CD14-positive monocyte (primary cell): ENCODE measurements around the gene SCAMP5. TPM values are rescaled to one million over a fixed set of nuclear protein-coding genes. Genes with fewer than 3 reads are reported as not detected.

Source experiments
- DNase-seq, 3 donors: peaks; one replicate each; pipeline ENCODE4 v3.0.0-alpha.2; 2011 to 2022
- H2AFZ ChIP-seq: 2 replicates; pipeline ENCODE4 v1.6.0; 2012; ENCODE audit warnings: mild to moderate bottlenecking, low read depth, low read length, inconsistent platforms; ENCODE audit not compliant: insufficient read depth, poor library complexity, severe bottlenecking
- H3K27ac ChIP-seq, 2 donors: 1 replicate in 1 of 2; 2 replicates in 1 of 2; pipeline ENCODE4 v1.5.1; 2012 to 2013; ENCODE audit warnings: low read length in 2 of 2, control low read depth in 1 of 2, inconsistent platforms in 1 of 2, low read depth in 1 of 2, mild to moderate bottlenecking in 1 of 2
- H3K27me3 ChIP-seq, 2 donors: one replicate each; pipeline versions ENCODE4 v1.6.0 to v1.6.1; 2011 to 2013; ENCODE audit warnings: low read length in 2 of 2; ENCODE audit not compliant: control insufficient read depth in 2 of 2, insufficient read depth in 2 of 2
- H3K36me3 ChIP-seq, 2 donors: replicated peaks in 1 of 2; 1 replicate in 1 of 2; 2 replicates in 1 of 2; pipeline versions ENCODE4 v1.5.1 to v1.6.1; 2012 to 2013; ENCODE audit warnings: low read length in 2 of 2, control low read depth in 1 of 2, inconsistent platforms in 1 of 2, mild to moderate bottlenecking in 1 of 2; ENCODE audit not compliant: insufficient read depth in 2 of 2, control insufficient read depth in 1 of 2
- H3K4me1 ChIP-seq, 2 donors: 1 replicate in 1 of 2; 2 replicates in 1 of 2; pipeline versions ENCODE4 v1.5.1 to v1.6.1; 2012 to 2013; ENCODE audit warnings: low read length in 2 of 2, control low read depth in 1 of 2, inconsistent platforms in 1 of 2, mild to moderate bottlenecking in 1 of 2, moderate library complexity in 1 of 2; ENCODE audit not compliant: insufficient read depth in 2 of 2, control insufficient read depth in 1 of 2
- H3K4me2 ChIP-seq: replicated peaks from 2 replicates; pipeline ENCODE3; 2012; ENCODE audit warnings: low read length, moderate library complexity, mild to moderate bottlenecking; ENCODE audit not compliant: poor library complexity, severe bottlenecking; ENCODE audit errors: extremely low read depth
- H3K4me3 ChIP-seq, 3 experiments: fragments of 200-600 bp in 1 of 3; sonication (generic) in 1 of 3; replicated peaks in 1 of 3; 1 replicate in 2 of 3; 2 replicates in 1 of 3; pipeline ENCODE4 v1.5.1; 2011 to 2013; ENCODE audit warnings: low read length in 3 of 3, mild to moderate bottlenecking in 3 of 3, control low read depth in 2 of 3, low read depth in 2 of 3, inconsistent platforms in 1 of 3, moderate library complexity in 1 of 3
- H3K79me2 ChIP-seq: 2 replicates; pipeline ENCODE4 v1.6.0; 2012; ENCODE audit warnings: mild to moderate bottlenecking, control low read depth, inconsistent platforms, low read length, moderate library complexity; ENCODE audit not compliant: insufficient read depth
- H3K9ac ChIP-seq: 2 replicates; pipeline ENCODE4 v1.6.0; 2017; ENCODE audit warnings: low read length, mild to moderate bottlenecking; ENCODE audit not compliant: insufficient read depth, poor library complexity, severe bottlenecking
- H3K9me3 ChIP-seq, 2 donors: replicated peaks in 1 of 2; 1 replicate in 1 of 2; 2 replicates in 1 of 2; pipeline versions ENCODE4 v1.5.1 to v1.6.1; 2012 to 2013; ENCODE audit warnings: low read length in 2 of 2, control low read depth in 1 of 2; ENCODE audit not compliant: control insufficient read depth in 1 of 2, insufficient read depth in 1 of 2
- H4K20me1 ChIP-seq: 2 replicates; pipeline ENCODE4 v1.6.0; 2012; ENCODE audit warnings: mild to moderate bottlenecking, low read length, control low read depth, moderate library complexity; ENCODE audit not compliant: insufficient read depth
- H3K27ac Mint-ChIP-seq, 7 donors: one replicate each; pipeline ENCODE4 v1.8.0; 2020; ENCODE audit warnings: mild to moderate bottlenecking in 7 of 7, mixed read lengths in 7 of 7, moderate library complexity in 6 of 7, inconsistent platforms in 2 of 7
- H3K27me3 Mint-ChIP-seq, 3 donors: one replicate each; pipeline ENCODE4 v1.8.0; 2021 to 2022; ENCODE audit warnings: low read depth in 3 of 3, mild to moderate bottlenecking in 3 of 3, mixed read lengths in 3 of 3, moderate library complexity in 3 of 3, inconsistent platforms in 1 of 3
- H3K36me3 Mint-ChIP-seq, 2 donors: one replicate each; pipeline ENCODE4 v1.8.0; 2020; ENCODE audit warnings: mixed read lengths in 2 of 2, inconsistent platforms in 1 of 2, mild to moderate bottlenecking in 1 of 2
- H3K4me1 Mint-ChIP-seq: one replicate; pipeline ENCODE4 v1.8.0; 2020; ENCODE audit warnings: mild to moderate bottlenecking, mixed read lengths
- H3K4me3 Mint-ChIP-seq, 2 donors: one replicate each; pipeline ENCODE4 v1.8.0; 2020; ENCODE audit warnings: mild to moderate bottlenecking in 2 of 2, mixed read lengths in 2 of 2, moderate library complexity in 1 of 2
- H3K9me3 Mint-ChIP-seq, 7 donors: one replicate each; pipeline ENCODE4 v1.8.0; 2020 to 2022; ENCODE audit warnings: mixed read lengths in 7 of 7, mild to moderate bottlenecking in 6 of 7, moderate library complexity in 6 of 7, inconsistent platforms in 2 of 7
- WGBS: methylation state at CpG from one replicate; pipeline ENCODE4 v1.1.5; 2013; ENCODE audit warnings: missing lambda C conversion rate; ENCODE audit not compliant: insufficient coverage; 5-methylcytosine and 5-hydroxymethylcytosine counted together
- intact Hi-C, 2 donors: fragments of 100-400 bp; cut with micrococcal nuclease; formaldehyde crosslinking; loops; one replicate each; pipeline versions ENCODE4 v1.15.0 to v1.15.1; 2023
- polyA plus RNA-seq, 3 donors: library from polyadenylated mRNA; depleted of rRNA in 1 of 3; unstranded in 2 of 3; stranded (reverse) in 1 of 3; fragments of 300-500 nt in 2 of 3; fragments of >200 nt in 1 of 3; fragmentation: Illumina TruSeq in 2 of 3; gene quantifications; 1 replicate in 2 of 3; 2 replicates in 1 of 3; pipeline ENCODE4 v1.2.3, GENCODE V29; 2012 to 2021
- TF ChIP-seq, protein P1 (sequence below): fragments of 200-600 bp; IDR thresholded peaks from one replicate; pipeline ENCODE4 v1.8.0; 2022; ENCODE audit warnings: antibody characterized with exemption, mild to moderate bottlenecking

Gene SCAMP5
- polyA plus RNA-seq, 3 donors, result 0.08 to 0.32 TPM; not detected in 1

DNA sequence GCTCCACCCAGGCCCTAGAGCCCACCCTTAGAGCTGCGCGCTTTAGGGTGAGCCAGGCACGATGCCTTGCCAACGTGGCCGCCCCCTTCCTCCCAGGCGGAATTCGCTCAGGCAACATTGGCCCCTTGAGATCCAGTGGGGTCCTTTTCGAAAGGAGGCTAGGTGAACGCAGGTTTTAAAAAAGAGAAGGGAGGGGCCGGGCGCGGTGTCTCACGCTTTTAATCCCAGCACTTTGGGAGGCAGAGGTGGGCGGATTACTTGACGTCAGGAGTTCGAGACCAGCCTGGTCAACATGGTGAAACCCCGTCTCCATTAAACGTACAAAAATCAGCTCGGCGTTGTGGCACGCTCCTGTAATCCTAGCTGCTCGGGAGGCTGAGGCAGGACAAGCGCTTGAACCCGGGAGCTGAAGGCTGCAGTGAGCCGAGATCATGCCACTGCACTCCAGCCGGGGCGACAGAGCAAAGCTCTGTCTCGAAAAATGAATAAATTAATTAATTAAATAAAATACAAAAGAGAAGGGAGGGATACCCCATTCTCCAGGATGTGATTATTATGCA, 37.8 kb upstream of the SCAMP5 start:
- H3K27me3 Mint-ChIP-seq, result peaks cover 60 to 69% (median 68%) of the 10 kb centered on the region in 3 donors
- H3K4me3 Mint-ChIP-seq, result peak overlapping the region; percentile 77 to 89
- no peak overlapping the region for H3K27ac ChIP-seq
- H3K9me3 Mint-ChIP-seq, result peaks cover 0 to 19% (median 8%) of the 10 kb centered on the region in 7 donors
- H3K4me2 ChIP-seq, result peak overlapping the region; percentile 99
- H3K36me3 Mint-ChIP-seq, result peaks cover 6 to 8% of the 10 kb centered on the region in 2 donors
- peak overlapping the region; percentile 94 for H2AFZ ChIP-seq
- H3K36me3 ChIP-seq, result no peaks in the 10 kb centered on the region
- peaks cover 0 to 11% of the 10 kb centered on the region in 2 donors for H3K9me3 ChIP-seq
- peaks cover 4% of the 10 kb centered on the region for H3K79me2 ChIP-seq
- no peak overlapping the region for H3K27ac Mint-ChIP-seq
- TF ChIP-seq, protein P1, sequence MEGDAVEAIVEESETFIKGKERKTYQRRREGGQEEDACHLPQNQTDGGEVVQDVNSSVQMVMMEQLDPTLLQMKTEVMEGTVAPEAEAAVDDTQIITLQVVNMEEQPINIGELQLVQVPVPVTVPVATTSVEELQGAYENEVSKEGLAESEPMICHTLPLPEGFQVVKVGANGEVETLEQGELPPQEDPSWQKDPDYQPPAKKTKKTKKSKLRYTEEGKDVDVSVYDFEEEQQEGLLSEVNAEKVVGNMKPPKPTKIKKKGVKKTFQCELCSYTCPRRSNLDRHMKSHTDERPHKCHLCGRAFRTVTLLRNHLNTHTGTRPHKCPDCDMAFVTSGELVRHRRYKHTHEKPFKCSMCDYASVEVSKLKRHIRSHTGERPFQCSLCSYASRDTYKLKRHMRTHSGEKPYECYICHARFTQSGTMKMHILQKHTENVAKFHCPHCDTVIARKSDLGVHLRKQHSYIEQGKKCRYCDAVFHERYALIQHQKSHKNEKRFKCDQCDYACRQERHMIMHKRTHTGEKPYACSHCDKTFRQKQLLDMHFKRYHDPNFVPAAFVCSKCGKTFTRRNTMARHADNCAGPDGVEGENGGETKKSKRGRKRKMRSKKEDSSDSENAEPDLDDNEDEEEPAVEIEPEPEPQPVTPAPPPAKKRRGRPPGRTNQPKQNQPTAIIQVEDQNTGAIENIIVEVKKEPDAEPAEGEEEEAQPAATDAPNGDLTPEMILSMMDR, result no peak
- intact Hi-C loops, result loop anchor here in 1 of 2 donors (2.0 to 5.0 kb wide), 2 partner anchors 65 to 247 kb away; partner anchors contain the start of gene PPCDC
- peaks cover 42% of the 10 kb centered on the region for H3K4me1 Mint-ChIP-seq
- peak overlapping the region; percentile 49 for H3K9ac ChIP-seq
- no peak for DNase-seq
- peaks cover 41 to 60% of the 10 kb centered on the region in 2 donors for H3K27me3 ChIP-seq
- H3K4me3 ChIP-seq, result peak overlapping the region; percentile 33 to 83 (median 50)
- H3K4me1 ChIP-seq, result peaks cover 40 to 50% of the 10 kb centered on the region in 2 donors
- H4K20me1 ChIP-seq, result peaks cover 17% of the 10 kb centered on the region
- whole genome bisulfite sequencing, result 5% methylated on average over 15 of the region's 28 CpGs

DNA sequence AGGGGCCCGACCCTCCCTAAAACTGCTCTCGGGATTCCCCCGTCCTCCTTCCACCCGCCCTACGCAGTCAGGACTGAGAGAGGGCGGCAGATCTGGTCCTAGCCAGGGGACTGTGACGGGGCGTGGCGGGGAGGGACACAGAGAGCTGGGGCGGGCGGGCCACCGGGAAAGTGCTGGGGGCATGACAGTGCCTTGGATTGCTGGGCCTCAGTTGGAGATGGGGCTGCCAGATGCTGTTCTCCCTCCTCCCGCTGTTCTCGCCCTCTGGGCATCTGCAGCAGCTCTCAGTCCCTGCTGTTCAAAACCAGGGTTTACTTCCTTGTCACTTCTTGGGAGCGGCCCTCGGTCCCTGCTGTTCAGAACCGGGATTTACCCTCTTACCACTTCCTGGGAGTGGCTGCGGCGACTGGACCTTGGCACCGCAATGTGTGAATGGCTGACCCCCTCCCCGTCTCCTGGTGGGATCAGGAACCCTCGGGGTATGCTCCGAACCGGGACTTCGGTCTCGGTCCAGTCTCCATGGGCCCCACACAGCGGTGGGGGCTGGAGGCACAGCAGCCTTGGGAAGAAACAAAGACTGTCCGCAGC, 36.9 kb upstream of the SCAMP5 start:
- H3K27me3 Mint-ChIP-seq, result peaks cover 65 to 74% (median 65%) of the 10 kb centered on the region in 3 donors
- DNase-seq, result peak in 2 of 3 donors; percentile 33 to 40

More for the DNA sequence above, 36.9 kb upstream of the SCAMP5 start:
- H3K4me3 Mint-ChIP-seq, result peak overlapping the region; percentile 53 to 89
- peaks cover 0 to 19% (median 8%) of the 10 kb centered on the region in 7 donors for H3K9me3 Mint-ChIP-seq
- H3K9me3 ChIP-seq, result peaks cover 0 to 11% of the 10 kb centered on the region in 2 donors
- peaks cover 6 to 8% of the 10 kb centered on the region in 2 donors for H3K36me3 Mint-ChIP-seq
- peak overlapping the region; percentile 99 for H3K4me2 ChIP-seq
- peak overlapping the region in 1 of 7 donors; percentile 77 for H3K27ac Mint-ChIP-seq
- peaks cover 41 to 67% of the 10 kb centered on the region in 2 donors for H3K27me3 ChIP-seq
- TF ChIP-seq, protein P1, result no peak
- 0% methylated on average over 27 of the region's 28 CpGs for WGBS
- peak overlapping the region in 1 of 3 experiments; percentile 83 for H3K4me3 ChIP-seq
- intact Hi-C loops, result loop anchor here in 1 of 2 donors (5.0 kb wide), 1 partner anchor 64 kb away; the partner anchor contains the start of gene PPCDC
- peak overlapping the region; percentile 11 for H2AFZ ChIP-seq
- H4K20me1 ChIP-seq, result peaks cover 17% of the 10 kb centered on the region
- no peaks in the 10 kb centered on the region for H3K36me3 ChIP-seq
- H3K27ac ChIP-seq, result no peak overlapping the region
- peaks cover 42% of the 10 kb centered on the region for H3K4me1 Mint-ChIP-seq
- H3K4me1 ChIP-seq, result peaks cover 40 to 50% of the 10 kb centered on the region in 2 donors
- H3K79me2 ChIP-seq, result peaks cover 4% of the 10 kb centered on the region
- H3K9ac ChIP-seq, result no peak overlapping the region
